ENCODE measurements around the gene OPCML.

Gene OPCML

GRCh38 chr11:132910011-132910760 lies 622.1 kb downstream of the OPCML start:
- no peak for DNase-seq

DNA sequence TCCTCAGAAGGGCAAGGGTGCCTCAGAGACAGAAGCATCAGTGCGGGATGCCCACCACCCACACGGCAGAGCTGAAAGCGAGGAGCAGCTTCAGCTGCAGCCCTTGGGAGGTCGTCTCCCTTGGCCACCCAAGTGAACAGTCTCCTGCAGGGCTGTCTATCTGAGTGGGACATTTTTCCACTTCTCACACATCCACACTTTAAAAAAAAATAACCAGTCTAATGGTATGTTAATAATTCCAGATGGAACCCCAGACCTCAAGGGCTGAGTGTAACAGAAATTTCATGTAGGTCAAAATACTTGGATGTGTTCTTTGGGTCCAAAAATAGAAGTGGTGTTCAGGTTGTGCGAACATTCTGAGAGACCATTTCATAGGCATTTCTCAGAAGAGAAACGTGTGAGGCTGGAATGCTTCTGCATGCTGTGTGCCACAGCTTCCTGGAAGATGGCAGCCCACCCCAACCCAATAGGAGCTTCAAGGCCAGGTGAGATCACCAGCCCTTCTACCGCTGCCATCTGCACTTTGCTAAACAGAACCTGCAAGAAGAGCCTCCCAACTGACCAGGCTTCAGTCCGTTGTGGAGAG lies 623.2 kb downstream of the OPCML start:
- no peak for DNase-seq

DNA sequence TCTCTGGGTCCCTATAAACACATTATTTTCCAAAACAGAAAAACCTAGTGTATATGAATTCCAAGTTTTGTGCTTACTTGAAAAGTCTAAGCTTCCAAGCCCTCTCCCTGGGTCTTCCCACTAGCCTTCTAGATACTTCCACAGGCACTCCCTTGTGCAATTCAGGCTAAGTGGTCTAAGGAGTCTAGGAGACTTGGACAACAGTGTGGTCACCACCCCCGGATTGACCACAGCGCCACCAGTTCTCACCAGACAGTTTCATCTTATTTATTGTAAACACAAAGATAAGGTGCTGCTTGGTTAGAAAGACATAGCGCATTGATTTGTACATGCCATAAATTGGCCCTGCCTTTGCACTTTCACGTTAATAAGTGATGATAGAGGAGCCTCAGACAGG lies 623.9 kb downstream of the OPCML start:
- DNase-seq = no peak

DNA sequence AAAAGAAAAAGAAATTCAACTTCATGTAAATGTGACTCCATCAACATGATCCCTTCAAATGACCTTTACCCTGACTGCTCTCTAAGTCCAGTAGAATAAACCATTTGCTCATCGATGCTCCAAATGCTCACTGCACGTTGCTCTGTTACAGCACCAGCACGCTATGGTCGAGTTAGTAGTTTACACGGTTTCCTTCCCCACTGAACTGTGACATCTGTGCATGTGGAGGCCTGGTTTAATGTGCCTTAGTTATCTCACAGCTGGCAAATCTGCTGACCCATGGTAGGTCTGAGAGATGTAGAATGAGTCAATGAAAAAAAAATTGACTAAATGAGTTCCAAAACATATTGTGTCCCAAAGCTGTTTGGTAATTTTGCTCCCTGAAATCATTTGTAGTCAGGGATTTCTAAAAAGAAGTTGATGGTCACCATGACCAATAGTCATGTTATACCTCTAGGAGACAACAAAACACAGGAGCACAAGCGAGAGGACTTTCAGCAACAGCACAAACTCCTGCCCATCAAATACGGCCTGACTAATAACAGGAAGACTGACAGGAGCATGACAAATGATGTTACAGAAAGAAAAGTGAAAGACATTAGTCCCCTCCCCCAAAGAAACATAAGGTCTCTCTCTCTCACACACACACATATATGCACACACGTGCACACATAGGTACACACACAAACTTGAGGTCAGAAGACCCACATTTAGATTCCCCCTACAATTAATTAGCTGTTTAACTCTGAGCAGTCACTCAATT lies 624.5 kb downstream of the OPCML start:
- no peak for DNase-seq

- no peak for DNase-seq
These were observed 627.7 kb downstream of the OPCML start for GRCh38 chr11:132904607-132905006.

DNA sequence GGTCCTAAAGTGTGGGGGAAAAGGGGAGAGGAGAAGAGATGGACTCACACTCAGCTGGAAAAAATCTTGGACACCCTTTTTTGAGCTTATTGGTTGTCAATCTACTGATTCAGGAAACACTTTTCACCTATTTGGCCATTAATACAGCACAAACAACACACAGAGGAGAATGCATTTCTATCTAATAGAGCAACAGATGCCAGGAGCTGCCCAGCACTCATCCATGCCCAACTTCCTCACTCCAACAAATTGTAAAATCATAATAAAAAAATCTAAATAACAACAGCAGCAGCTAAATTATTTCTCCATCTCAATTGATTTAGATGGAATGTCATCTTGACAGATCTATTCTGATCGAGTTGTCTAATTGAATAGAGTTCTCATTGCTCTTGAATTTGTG lies 628.2 kb downstream of the OPCML start:
- no peak for DNase-seq

- no peak for DNase-seq
These were observed 630.4 kb downstream of the OPCML start for GRCh38 chr11:132901638-132902471.

GRCh38 chr11:132898676-132899075 lies 633.6 kb downstream of the OPCML start:
- no peak for DNase-seq

GRCh38 chr11:132898021-132898420 lies 634.3 kb downstream of the OPCML start:
- DNase-seq = no peak

- no peak for DNase-seq
These were observed 637.0 kb downstream of the OPCML start for GRCh38 chr11:132895340-132895739.

GRCh38 chr11:132894606-132895005 lies 637.7 kb downstream of the OPCML start:
- DNase-seq = no peak

DNA sequence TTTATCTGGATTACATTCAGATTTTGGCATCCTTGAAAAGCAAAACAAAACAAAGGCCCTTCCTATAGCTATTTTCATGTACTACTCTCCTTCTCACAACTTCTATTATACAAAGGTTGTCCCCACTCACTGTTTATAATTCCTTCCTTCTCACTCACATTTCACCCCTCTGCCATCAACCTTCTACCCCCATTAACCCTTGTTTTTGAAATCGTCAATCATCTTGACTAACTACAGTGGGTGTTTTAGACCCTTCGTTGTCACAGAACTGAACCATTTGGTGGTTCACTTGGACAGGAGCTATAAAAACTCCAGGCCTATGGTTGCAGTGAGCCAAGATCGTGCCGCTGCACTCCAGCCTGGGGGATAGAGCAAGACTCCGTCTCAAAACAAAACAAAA lies 639.4 kb downstream of the OPCML start:
- no peak for DNase-seq

GRCh38 chr11:132888226-132888625 lies 644.1 kb downstream of the OPCML start:
- DNase-seq = no peak

- no peak for DNase-seq
These were observed 646.0 kb downstream of the OPCML start for GRCh38 chr11:132886335-132886734.

GRCh38 chr11:132883241-132883640 lies 649.1 kb downstream of the OPCML start:
- DNase-seq = no peak

- no peak for DNase-seq
These were observed 650.7 kb downstream of the OPCML start for GRCh38 chr11:132881622-132882021.

GRCh38 chr11:132878111-132878510 lies 654.2 kb downstream of the OPCML start:
- no peak for DNase-seq

GRCh38 chr11:132876705-132877104 lies 655.6 kb downstream of the OPCML start:
- DNase-seq = no peak

DNA sequence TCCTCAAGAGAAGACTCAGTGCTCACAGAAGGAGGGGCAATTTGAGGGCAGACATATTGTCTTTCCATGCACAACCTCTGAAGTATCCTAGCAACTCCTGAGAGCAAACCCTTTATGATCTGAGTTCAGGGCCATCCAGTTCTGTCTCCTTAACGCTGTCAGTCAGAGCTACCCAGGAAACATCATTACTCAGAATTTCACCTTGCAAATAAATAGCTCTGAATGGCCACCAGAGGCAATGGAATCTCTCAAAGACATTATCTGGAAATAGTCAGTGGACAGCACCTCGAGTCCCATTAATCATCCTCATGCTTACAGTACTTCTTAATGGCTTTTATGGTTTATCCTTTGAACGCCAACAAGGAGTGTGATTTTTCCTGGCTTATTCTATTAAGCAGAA lies 656.1 kb downstream of the OPCML start:
- DNase-seq = no peak

- no peak for DNase-seq
These were observed 657.7 kb downstream of the OPCML start for GRCh38 chr11:132874638-132875037.

GRCh38 chr11:132873841-132874240 lies 658.5 kb downstream of the OPCML start:
- DNase-seq = no peak

GRCh38 chr11:132872211-132872610 lies 660.1 kb downstream of the OPCML start:
- no peak for DNase-seq
